Activated T-helper 1 cell treated with Interleukin-2 at 50 U/mL for 16 hours (primary cell): ENCODE results near the gene AUTS2.

Experiments used
- DNase-seq: peaks from one replicate; pipeline ENCODE4 v3.0.0-alpha.2; 2020; ENCODE audit warnings: low read depth

Gene AUTS2

DNA sequence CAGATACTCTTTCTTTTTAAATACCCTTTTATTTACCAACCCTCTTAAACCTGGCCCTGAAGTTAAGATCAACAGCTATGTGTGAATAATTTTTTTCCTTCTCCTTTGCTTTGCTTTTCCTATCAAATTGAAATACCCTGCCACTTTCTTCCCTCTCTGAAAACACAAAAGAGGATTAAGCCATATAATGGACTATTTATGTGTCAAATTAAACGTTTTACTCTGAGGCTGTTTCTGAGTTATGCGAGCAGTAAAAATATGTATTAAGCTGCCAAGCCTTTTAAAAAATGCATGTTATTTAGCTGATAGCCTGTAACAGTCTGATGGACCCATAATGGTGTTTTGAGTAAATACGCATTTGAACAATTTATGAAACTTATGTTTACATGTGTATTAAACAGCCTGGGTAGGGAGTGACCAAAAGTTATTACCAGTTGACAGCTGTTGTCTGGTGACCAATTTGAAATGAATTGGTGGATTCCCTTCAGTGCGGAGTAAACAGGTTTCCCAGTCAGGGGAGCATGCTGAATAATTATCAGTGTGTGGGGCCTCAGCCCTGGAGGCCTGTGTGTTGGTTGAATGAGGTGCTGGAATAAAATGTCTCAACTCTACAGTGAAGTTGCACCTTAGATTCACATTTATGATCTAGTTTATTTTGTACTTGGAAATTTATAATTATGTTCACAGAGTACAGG, 89.6 kb downstream of the AUTS2 start:
- no peak for DNase-seq

DNA sequence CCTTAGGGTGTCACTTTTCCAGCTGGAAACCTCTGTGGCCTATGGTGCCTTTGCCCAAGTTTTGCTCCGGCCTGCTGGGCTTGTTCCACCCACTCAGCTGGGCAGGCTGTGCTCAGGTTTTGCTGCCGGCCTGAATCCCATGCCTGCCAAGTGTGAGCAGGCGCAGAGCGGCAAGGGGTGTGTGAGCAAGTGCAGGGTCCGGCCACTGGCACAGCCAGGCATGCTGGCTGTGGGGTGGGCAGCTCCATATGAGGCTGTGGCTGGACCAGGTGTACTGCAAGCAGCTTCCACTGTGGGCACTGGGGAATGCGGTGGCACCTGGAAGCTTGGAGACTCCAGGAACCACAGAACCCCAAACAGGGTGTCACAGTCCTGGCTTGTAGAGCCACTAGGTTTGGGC, 92.1 kb downstream of the AUTS2 start:
- no peak for DNase-seq

DNA sequence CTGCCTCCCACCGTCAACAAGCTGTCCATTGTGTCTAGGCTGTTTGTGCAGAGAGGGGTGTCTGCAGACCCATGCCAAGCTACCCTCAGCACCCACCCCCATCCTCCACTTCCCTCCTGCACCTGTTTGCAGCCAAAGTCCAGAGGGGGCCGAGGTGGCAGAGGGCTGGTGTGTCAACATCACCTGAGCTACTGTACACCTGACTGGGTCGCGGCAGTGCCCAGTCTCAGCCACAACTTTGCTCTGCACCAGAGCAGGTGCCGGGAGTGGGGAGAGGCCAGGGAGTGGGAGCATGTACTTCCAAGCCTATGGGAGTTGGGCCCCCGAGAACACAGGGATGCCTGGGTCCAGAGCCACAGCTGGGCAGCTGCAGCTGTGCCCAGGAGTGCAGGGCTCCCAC, 93.1 kb downstream of the AUTS2 start:
- DNase-seq = no peak

DNA sequence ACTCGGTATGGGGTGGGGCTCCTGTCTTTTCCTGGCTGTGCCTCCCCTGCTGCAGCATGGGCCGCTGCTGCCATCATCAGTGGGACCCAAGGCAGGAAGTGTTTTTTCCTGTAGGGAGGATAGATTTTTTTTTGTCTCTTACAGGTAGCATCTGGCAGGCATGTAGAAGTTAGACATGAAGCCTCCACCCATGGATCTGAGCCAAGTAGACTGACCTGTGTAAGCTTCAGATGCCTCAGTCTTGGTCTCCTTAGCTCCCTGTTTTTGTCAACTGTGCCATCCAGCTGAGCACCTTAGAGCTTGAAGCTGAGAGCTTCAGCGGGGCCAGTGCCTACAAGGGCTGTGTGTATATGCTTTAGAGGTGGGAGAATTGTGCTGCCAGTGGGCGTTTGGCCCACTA, 93.5 kb downstream of the AUTS2 start:
- no peak for DNase-seq

DNA sequence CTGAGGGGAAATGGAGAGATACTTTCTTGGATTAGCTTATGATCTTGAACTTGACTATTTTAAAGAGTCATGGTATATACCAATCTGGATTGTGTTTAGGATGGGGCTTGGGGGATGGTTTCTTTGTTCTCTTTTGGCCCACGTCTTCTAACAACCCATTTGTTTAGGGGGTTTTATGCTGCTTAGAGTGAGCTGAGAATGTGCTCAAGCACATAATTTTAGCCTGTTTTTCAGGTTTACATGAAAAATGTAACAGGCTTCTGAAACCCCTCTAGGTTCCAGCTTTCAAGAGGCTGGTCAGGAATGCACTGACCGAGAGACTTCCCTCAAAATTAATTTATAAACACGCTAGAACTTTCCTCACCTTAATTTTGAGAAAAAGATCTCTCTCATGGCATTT, 94.3 kb downstream of the AUTS2 start:
- DNase-seq = no peak

DNA sequence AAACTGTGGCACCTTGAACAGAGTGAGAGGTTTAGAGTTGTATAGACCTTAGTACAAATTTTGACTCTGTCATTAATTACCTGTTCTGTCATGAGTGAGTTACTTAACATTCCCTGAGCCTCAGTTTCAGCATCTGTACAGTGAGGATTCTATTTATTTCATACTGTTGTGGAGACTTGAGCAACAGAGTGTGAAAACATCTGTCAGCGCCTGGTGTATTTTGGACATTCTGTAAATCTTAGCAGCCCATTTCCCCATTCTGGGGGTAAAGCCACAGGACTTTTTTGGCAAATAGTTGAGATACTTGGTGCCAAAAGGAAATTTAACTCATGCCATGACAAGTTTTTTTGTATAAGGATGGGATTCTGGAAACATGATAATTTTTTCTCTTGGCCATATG, 94.8 kb downstream of the AUTS2 start:
- DNase-seq = no peak

DNA sequence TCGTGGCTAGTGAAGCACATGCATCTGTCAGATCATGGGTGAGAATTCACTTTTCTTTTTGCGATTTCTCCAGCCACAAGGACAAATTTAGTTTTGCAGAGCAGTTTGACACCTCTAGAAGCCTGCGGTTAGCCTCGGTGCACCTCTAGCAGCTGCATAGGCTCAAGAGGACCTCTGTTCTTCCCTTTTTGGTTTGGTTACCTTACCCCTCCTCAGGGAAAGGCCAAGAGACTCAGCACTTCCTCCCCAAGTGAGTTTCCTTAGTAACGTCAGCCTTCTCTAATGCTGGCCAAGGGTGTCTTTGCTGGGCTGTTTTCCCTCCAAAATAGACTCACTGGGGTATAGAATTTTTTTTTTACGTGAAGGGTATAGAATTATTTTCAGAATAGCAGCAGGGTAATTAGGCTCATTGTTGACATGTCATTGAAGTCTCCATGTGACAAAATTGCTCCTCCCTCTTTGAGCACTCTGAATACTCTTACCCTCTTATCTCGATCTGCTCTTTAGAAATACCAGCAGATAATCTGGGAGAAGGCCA, 97.8 kb downstream of the AUTS2 start:
- no peak for DNase-seq

DNA sequence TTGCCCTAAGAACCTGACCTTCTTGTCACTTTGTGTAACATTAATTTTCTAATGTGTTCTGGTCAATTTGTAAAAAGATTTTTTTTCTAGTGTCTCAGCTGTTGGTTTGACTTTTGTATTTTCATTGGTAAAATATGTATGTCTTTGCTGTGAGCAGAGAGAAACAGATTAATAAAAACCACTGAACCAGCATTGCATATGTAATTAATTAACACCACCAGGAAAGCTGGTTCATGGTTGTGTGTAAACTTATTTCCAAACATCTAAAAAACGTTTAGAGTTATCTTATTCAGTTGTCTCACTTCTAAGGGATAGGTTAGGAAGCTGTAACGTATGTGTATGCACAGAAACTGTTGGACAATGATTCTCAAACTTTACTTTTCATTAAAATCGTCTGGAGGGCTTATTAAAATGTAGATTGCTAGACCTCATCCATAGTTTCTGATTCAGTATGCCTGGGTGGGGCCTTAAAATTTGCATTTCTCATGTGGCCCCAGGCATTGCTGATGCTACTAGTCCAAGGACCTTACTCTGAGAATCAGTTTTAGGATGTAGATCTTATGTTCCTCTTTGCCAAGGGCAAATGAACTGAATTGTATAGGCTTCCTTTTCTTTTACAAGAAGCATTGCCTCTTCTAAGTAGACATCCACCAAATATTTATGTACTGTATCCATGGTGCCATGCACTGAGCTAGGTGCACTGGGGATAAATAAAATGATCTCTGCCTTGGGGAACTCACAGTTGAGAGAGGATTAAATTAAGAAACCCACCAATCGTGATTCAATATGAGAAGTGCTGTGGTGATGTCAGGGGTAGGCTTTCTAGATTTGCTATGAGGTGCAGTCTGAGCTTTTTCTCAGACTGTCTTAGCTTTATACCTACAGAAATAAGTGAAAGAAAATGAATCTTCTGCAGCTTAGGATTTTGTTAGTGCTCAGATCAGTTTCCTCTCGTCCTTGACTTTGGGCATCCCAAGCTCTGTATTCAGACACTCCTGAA, 98.7 kb downstream of the AUTS2 start:
- no peak for DNase-seq

DNA sequence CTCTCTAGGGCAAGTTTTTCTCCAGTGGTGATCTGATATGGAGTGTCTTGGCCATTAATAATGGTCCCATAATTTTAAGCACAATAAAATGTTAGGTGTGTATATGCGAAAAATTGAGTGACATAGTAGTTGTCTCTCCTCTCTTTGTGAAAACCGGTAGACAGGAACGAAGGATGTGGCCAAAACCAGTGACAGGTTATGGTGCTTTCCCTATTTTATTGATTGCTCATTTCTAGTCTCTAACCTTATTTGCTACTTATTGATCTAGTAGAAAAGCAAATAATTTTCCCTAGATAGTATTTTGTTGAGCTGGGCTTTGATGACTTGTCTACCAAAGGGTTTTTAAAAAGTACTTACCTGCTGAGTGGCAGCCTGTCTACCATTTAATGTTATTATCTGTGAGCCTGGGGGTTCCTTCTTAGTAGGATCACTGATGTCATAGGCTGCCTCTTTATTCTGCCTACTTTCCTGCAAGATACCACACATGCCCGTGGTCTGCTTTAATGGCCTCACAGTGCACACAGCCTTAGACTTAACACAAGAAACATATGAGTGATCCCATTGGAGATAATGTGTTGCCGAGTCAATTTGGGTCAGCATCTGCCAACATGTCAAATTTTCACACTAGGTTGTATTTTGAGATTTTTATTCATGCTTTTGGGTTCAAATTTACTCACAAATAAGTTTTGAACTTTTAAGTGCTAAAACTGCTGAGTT, 100.0 kb downstream of the AUTS2 start:
- no peak for DNase-seq

DNA sequence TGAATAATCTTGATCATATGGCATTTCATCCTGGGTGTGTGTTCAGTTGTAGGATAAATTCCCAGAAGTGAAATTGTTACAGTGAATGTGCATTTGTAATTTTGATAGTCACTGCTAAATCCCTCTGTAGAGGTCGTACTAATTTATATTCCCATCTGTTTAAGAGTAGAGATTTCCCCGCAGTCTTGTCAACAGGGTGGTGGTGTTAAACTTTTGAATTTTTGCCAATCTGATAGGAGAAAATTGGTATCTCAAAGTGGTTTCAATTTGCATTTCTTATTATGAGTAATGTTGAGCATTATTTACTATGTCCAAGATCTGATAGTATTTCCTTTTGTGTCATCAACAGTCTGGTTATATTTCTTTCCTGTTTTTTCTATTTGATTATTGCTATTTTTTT, 101.7 kb downstream of the AUTS2 start:
- DNase-seq = no peak

DNA sequence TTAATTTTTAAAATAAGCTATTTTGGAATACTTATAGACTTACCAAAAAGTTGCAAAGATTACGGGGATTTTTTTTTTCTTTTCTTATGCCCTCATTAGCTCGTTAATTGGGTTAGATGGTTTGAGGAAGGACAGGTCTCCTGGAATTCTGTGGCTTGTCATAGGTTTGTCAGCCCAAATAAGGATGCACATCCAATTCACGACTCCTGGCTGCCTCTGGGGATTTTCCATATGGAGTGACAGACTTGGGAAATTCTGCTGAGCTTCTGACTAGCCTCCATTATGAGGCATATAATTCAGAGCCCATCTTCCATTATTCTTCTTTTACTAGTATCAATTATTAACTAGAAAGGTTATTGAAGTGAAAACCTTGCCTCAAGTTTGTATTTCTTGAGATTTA, 102.1 kb downstream of the AUTS2 start:
- DNase-seq = no peak

DNA sequence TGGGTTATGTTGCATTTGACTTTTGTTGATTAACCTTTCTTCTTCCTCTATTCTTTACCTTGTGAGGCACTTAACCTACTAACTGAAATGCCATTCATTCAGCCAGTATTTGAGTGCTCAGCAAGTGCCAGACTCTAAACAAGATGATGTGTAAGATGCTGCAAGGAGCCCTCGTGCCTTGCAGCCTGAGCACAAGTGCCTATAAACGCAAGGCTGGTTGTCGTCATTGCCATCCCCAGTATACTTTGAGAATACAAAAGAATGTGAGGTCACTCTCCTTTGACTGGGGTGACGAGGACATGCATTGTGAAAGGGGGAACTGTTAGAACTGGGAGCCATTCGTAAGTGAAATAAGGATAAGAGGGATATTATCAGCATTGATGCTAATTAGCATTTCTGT, 103.0 kb downstream of the AUTS2 start:
- no peak for DNase-seq

DNA sequence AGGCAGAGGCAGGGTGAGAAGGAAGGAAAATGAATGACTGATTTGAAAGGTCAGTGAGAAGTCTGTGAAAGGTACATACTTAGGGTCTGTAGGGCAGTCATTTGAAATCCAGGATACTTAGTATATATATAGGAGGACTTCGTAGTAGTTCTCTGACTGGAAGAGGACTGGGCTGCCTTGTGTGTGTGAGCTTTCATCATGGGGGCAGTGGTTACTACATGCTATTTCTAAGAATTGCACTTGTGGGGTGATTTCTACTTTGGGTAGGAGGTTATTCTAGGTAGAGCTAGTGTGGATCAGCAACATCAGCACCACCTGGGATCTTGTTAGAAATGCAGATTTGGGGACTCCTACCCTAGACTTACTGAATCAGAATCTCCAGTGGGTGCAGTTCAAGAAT, 104.1 kb downstream of the AUTS2 start:
- no peak for DNase-seq

DNA sequence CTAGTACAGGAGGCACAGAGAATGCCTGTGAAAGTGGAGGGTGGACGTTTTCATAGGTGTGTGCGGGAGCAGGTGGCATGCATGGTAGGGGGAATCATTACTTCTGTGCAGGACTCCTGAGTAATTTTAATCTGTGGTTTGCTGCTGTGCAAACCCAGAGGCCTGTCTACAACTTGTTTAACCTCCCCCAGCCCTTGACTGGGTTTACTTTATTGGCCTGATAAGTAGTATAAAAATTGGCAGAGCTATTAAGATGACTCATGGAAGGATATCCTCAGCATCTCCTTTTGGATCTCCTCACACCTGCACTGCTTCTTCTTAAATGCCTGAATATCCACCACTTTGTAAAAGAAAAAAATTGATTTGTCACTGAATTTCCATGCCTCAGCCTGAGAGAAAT, 104.8 kb downstream of the AUTS2 start:
- no peak for DNase-seq

DNA sequence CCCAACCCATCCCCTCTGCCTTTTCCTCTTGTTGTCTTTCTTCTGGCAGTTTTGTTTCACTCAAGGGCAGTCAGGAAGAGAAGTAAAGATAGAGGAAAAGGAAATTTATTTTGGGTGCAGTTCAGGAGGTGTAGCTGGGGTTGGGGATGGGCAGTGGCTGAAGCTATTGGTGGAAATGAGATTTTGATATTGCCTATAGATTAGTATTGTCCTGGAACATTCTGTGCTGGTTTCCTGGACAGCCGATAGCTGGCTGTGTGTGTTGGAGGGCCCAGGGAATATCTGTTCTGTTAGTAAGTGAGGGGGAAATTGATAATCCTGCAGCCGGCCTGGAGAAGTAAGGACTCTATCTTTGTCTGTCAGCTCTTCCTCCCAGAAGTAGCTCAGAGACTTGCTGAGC, 107.8 kb downstream of the AUTS2 start:
- no peak for DNase-seq

DNA sequence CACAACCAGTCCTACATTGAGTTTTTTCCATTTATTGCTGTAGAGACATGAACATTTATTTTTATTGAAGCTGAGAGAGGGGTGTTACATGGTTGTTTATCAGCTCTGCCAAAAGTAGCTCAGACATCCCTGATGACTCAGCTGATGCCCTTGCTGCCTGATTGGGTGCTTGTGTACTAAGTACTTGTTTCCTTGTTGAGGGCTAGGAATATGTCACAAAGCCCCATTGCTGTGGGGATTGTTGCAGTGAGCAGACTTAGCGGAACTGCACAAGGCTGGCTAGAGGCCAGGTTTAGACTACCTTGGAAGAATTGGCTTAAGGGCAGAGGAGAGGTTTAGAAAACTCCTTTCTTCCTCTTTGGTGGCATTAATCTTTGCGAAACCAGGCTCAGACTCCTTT, 110.6 kb downstream of the AUTS2 start:
- no peak for DNase-seq

DNA sequence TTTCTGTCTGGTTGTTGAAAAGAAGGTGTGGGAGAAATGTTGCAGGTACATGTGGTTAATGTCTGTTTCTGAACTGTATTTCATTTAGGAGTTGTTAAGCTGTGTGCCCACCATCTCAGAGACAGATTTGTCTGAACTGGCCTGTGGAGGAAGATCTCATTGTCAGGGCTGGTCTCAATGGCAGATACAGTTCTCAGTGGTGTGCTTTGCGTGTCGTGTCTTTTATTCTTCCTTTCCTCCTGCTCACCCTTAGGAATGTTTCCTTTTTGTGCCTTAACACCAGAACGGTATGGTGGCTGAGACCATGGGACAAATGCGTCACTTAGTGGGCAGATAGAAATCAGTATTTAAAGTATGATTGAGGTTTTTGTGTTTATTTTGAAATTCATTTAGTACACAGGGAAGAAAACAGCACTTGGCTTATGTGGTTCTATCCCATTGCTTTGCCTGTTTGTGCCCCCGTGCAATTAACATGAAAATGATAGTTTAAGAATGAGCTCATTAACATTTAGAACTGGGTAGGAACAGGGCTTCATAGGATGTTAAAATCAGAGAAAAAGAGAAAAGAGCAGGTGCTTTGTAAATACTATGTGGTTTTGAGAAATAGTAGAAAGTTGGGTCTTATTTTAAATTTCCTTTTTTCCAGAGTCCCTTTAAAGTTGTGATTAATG, 112.6 kb downstream of the AUTS2 start:
- DNase-seq = no peak

DNA sequence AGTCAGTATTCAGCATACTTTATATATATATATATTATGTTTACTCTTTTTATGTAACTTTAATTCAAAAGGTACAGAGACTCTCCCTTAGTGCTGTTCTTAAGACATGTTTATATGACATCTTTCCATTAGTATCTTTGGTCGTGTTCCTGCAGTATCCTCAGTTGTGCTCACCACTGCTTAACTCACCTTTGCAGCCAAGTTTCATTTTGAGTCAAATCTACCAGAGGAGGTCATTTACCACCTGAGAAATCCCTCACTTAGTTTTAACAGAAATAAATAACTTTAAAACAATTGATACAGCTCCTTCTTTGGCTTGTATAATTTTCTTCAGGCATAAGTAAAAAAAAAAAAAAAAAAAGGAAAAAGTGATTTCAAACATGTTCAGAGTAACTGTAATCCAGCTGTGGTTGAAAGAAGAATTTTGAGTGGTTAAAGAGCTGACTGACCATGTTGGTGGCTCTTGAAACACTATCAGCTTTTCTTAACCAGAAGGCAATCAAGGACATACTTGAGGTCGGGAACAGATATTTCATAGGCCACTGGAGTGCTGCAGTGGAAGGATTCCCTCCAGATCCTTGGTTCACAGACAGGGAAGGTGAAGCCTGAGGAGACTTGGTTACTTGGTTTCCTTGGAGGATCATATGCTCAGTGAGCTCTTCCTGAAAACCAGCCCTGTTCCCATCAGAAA, 116.8 kb downstream of the AUTS2 start:
- no peak for DNase-seq

DNA sequence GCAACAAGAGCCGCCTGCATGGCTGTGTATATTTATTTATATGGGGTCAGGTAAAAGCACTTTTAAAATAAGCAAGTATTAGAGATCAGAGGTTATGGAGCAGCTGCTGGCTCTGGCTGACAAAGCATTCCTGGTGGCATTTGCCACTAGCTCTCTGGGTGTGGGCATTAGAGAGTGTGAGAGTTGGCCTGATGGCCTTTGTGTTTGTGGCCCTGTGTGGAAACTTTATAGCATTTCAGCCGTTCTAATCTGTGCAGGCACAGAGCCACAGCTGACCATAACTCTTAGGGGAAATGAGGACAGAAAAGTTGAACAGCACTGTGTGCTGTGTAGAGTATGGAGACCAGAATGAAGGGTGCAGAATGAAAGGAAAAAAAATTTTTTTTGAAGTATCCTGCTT, 118.9 kb downstream of the AUTS2 start:
- no peak for DNase-seq

DNA sequence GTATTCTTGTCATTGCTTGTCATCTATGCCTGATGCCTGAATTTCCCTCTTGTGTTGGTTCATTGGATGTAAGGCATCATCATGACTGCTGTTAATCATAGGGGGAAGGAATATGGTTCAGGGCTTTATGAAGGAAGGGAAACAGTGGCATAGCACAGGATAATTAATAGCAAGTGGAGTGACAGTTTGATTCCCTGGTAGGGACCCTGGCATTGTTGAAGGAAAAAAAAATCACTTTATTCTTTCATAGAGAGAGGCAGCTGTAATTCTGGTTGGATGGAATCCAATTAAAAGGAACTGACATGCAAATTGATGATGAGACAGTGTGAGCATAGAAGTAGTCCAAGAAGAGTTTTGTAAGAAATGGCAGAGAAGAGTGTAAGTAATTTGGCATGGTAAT, 121.4 kb downstream of the AUTS2 start:
- no peak for DNase-seq

DNA sequence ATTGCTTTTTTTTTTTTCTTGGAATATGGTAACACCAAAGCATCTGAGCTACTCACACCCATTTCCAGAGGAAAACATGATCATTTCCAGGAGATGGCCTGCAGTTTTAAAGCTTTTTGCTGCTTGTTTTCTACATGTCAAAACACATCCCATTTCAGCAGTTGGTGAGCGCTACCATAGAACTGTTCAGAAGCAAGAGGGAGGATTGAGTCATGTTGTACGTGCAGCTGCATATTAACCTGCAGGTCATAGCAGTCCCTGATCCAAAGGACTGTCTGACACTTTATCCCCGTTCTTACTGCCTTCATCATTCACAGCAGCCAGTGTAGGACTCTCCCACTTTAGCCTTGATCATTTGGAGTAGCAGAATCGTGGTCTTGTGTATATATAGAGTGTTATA, 124.6 kb downstream of the AUTS2 start:
- no peak for DNase-seq
